H9 (cell line): ENCODE data around the gene RIMS1. TPM values are rescaled to one million over a fixed set of nuclear protein-coding genes. Genes with fewer than 3 reads are reported as not detected.

Source experiments
- DNase-seq: peaks from one replicate; pipeline ENCODE4 v3.0.0-alpha.2; 2017
- H2AFZ ChIP-seq: one replicate; pipeline ENCODE4 v1.6.1; 2013; ENCODE audit warnings: mild to moderate bottlenecking, low read length, control low read depth, moderate library complexity
- H2AK5ac ChIP-seq: 2 replicates; pipeline ENCODE4 v1.6.1; 2013; ENCODE audit warnings: low read length, control low read depth, mixed read lengths; ENCODE audit not compliant: insufficient read length
- H2BK120ac ChIP-seq: one replicate; pipeline ENCODE4 v1.6.1; 2013; ENCODE audit warnings: low read depth, mild to moderate bottlenecking, low read length, control low read depth, inconsistent platforms; ENCODE audit not compliant: poor library complexity, severe bottlenecking
- H2BK12ac ChIP-seq: 2 replicates; pipeline ENCODE4 v1.6.1; 2013; ENCODE audit warnings: low read length, control low read depth, mixed read lengths, low read depth; ENCODE audit not compliant: insufficient read length
- H2BK15ac ChIP-seq: 2 replicates; pipeline ENCODE4 v1.6.1; 2013; ENCODE audit warnings: low read depth, low read length, control low read depth
- H2BK20ac ChIP-seq: one replicate; pipeline ENCODE4 v1.6.1; 2013; ENCODE audit warnings: low read depth, mild to moderate bottlenecking, low read length, control low read depth, inconsistent platforms; ENCODE audit not compliant: poor library complexity, severe bottlenecking
- H2BK5ac ChIP-seq: 2 replicates; pipeline ENCODE4 v1.6.1; 2013; ENCODE audit warnings: low read length, control low read depth, mixed read lengths; ENCODE audit not compliant: insufficient read length
- H3K14ac ChIP-seq: 2 replicates; pipeline ENCODE4 v1.6.1; 2013; ENCODE audit warnings: low read length, control low read depth; ENCODE audit not compliant: insufficient read depth
- H3K18ac ChIP-seq: 2 replicates; pipeline ENCODE4 v1.6.1; 2013; ENCODE audit warnings: low read depth, mild to moderate bottlenecking, mixed read lengths, low read length, control low read depth; ENCODE audit not compliant: insufficient read length
- H3K23ac ChIP-seq: 2 replicates; pipeline ENCODE4 v1.6.1; 2013; ENCODE audit warnings: low read length, control low read depth, mixed read lengths, low read depth; ENCODE audit not compliant: insufficient read length
- H3K23me2 ChIP-seq: 2 replicates; pipeline ENCODE4 v1.6.1; 2013; ENCODE audit warnings: low read depth, mild to moderate bottlenecking, mixed read lengths, low read length, control low read depth; ENCODE audit not compliant: insufficient read length, poor library complexity, severe bottlenecking
- H3K27ac ChIP-seq: 2 replicates; pipeline ENCODE4 v1.5.1; 2013; ENCODE audit warnings: low read length, control low read depth, mixed read lengths, low read depth; ENCODE audit not compliant: insufficient read length
- H3K27me3 ChIP-seq: 2 replicates; pipeline ENCODE4 v1.6.1; 2013; ENCODE audit warnings: low read length, control low read depth, inconsistent platforms; ENCODE audit not compliant: insufficient read depth
- H3K4ac ChIP-seq: 2 replicates; pipeline ENCODE4 v1.6.1; 2013; ENCODE audit warnings: low read depth, mild to moderate bottlenecking, control low read depth, inconsistent platforms, low read length, moderate library complexity
- H3K4me1 ChIP-seq: 2 replicates; pipeline ENCODE4 v1.6.1; 2013; ENCODE audit warnings: low read length, control low read depth, inconsistent platforms; ENCODE audit not compliant: insufficient read depth
- H3K4me2 ChIP-seq: 2 replicates; pipeline ENCODE4 v1.6.1; 2013; ENCODE audit warnings: low read length, control low read depth, mixed read lengths; ENCODE audit not compliant: insufficient read length, insufficient read depth
- H3K56ac ChIP-seq: 2 replicates; pipeline ENCODE4 v1.6.1; 2013; ENCODE audit warnings: low read depth, mild to moderate bottlenecking, mixed read lengths, low read length, control low read depth; ENCODE audit not compliant: insufficient read length
- H3K79me1 ChIP-seq: 2 replicates; pipeline ENCODE4 v1.6.1; 2013; ENCODE audit warnings: low read depth, mild to moderate bottlenecking, moderate library complexity, low read length, control low read depth, inconsistent platforms; ENCODE audit not compliant: insufficient read depth, poor library complexity, severe bottlenecking
- H3K79me2 ChIP-seq: 2 replicates; pipeline ENCODE4 v1.6.1; 2013; ENCODE audit warnings: low read length, control low read depth, inconsistent platforms; ENCODE audit not compliant: insufficient read depth
- H3K9ac ChIP-seq: 2 replicates; pipeline ENCODE4 v1.6.1; 2013; ENCODE audit warnings: low read length, control low read depth, mixed read lengths; ENCODE audit not compliant: insufficient read length; ENCODE audit errors: extremely low read depth
- H3K9me3 ChIP-seq: one replicate; pipeline ENCODE4 v1.6.1; 2013; ENCODE audit warnings: low read depth, low read length, inconsistent platforms; ENCODE audit not compliant: control insufficient read depth
- H3T11ph ChIP-seq: one replicate; pipeline ENCODE4 v1.6.1; 2013; ENCODE audit warnings: mild to moderate bottlenecking, low read length, control low read depth, inconsistent platforms
- H4K20me1 ChIP-seq: one replicate; pipeline ENCODE4 v1.6.1; 2013; ENCODE audit not compliant: control insufficient read depth, insufficient read length, insufficient read depth
- H4K5ac ChIP-seq: 2 replicates; pipeline ENCODE4 v1.6.1; 2013; ENCODE audit warnings: low read depth, mild to moderate bottlenecking, mixed read lengths, low read length, control low read depth; ENCODE audit not compliant: insufficient read length
- H4K8ac ChIP-seq: replicated peaks from 2 replicates; pipeline ENCODE4 v1.6.1; 2013; ENCODE audit warnings: low read length, control low read depth, mixed read lengths, low read depth; ENCODE audit not compliant: insufficient read length
- H4K91ac ChIP-seq: 2 replicates; pipeline ENCODE4 v1.6.1; 2013; ENCODE audit warnings: low read depth, mild to moderate bottlenecking, moderate library complexity, mixed read lengths, low read length, control low read depth; ENCODE audit not compliant: insufficient read length
- H3K27ac Mint-ChIP-seq, 3 experiments: 2 replicates in 2 of 3; 3 replicates in 1 of 3; pipeline ENCODE4 v1.8.0; 2020 to 2021; ENCODE audit warnings: mixed read lengths in 3 of 3, mild to moderate bottlenecking in 1 of 3, moderate library complexity in 1 of 3
- H3K27me3 Mint-ChIP-seq: 2 replicates; pipeline ENCODE4 v1.8.0; 2021; ENCODE audit warnings: low read depth, mild to moderate bottlenecking, moderate library complexity, mixed read lengths
- H3K36me3 Mint-ChIP-seq, 3 experiments: 2 replicates in 2 of 3; 3 replicates in 1 of 3; pipeline ENCODE4 v1.8.0; 2020 to 2021; ENCODE audit warnings: low read depth in 3 of 3, mixed read lengths in 3 of 3; ENCODE audit not compliant: insufficient read depth in 1 of 3
- H3K4me1 Mint-ChIP-seq, 2 experiments: 2 replicates each; pipeline ENCODE4 v1.8.0; 2020; ENCODE audit warnings: mixed read lengths in 2 of 2
- H3K4me3 Mint-ChIP-seq, 2 experiments: 2 replicates in 1 of 2; 3 replicates in 1 of 2; pipeline ENCODE4 v1.8.0; 2020 to 2021; ENCODE audit warnings: mild to moderate bottlenecking in 2 of 2, mixed read lengths in 2 of 2, moderate library complexity in 1 of 2
- H3K9me3 Mint-ChIP-seq, 2 experiments: 2 replicates in 1 of 2; 3 replicates in 1 of 2; pipeline ENCODE4 v1.8.0; 2020; ENCODE audit warnings: mild to moderate bottlenecking in 2 of 2, mixed read lengths in 2 of 2, moderate library complexity in 1 of 2
- CTCF ChIP-seq: fragments of 200-600 bp; sonication (generic); conservative IDR thresholded peaks from 3 replicates; pipeline ENCODE4 v1.8.0; 2021; ENCODE audit warnings: antibody characterized with exemption, mild to moderate bottlenecking
- WGBS: extraction: QIAGEN DNeasy Blood & Tissue Kit; methylation state at CpG from one replicate; pipeline ENCODE4 v1.1.7; 2013; ENCODE audit warnings: missing lambda C conversion rate, low lambda C conversion rate, mixed read lengths; ENCODE audit not compliant: insufficient read length; ENCODE audit errors: extremely low coverage; 5-methylcytosine and 5-hydroxymethylcytosine counted together
- total RNA-seq: library from RNA; stranded (reverse); gene quantifications from 2 replicates; pipeline ENCODE4 v1.2.1, GENCODE V29; 2021

RIMS1 gene
- total RNA-seq, 1 experiment from 2014 or later: 0.83 TPM

GRCh38 chr6:72363844-72364740 is 477.7 kb downstream of the RIMS1 start:
- H2BK12ac ChIP-seq: no peak overlapping the region
- no peak overlapping the region for H2BK120ac ChIP-seq
- DNase-seq: no peak
- H3K4me3 Mint-ChIP-seq: no peak overlapping the region
- no peak overlapping the region for H3K14ac ChIP-seq
- no peak overlapping the region for H3K4ac ChIP-seq
- no peak overlapping the region for H2AK5ac ChIP-seq
- no peak overlapping the region; a peak in 1 of 7 replicates for H3K27ac Mint-ChIP-seq
- H3K4me1 Mint-ChIP-seq: no peaks in the 10 kb centered on the region; a peak in 1 of 4 replicates
- no peak overlapping the region for H2BK20ac ChIP-seq
- no peaks in the 10 kb centered on the region for H3K23me2 ChIP-seq
- no peaks in the 10 kb centered on the region for H3K79me2 ChIP-seq
- WGBS: no CpG with 5 or more reads among the region's 7 CpGs
- H3K4me1 ChIP-seq: no peaks in the 10 kb centered on the region
- no peak overlapping the region for H4K91ac ChIP-seq
- no peak overlapping the region for H4K5ac ChIP-seq
- no peaks in the 10 kb centered on the region for H3K9me3 Mint-ChIP-seq
- no peak overlapping the region for H2AFZ ChIP-seq
- no peaks in the 10 kb centered on the region for H3K9me3 ChIP-seq
- no peak overlapping the region for H2BK15ac ChIP-seq
- H3K4me2 ChIP-seq: no peak overlapping the region
- no peak for TF ChIP-seq CTCF
- no peak overlapping the region for H3T11ph ChIP-seq
- H2BK5ac ChIP-seq: no peak overlapping the region
- H3K36me3 Mint-ChIP-seq: no peaks in the 10 kb centered on the region
- no peak overlapping the region for H4K8ac ChIP-seq
- H4K20me1 ChIP-seq: no peaks in the 10 kb centered on the region
- no peak overlapping the region for H3K27ac ChIP-seq
- H3K79me1 ChIP-seq: no peaks in the 10 kb centered on the region
- H3K27me3 ChIP-seq: no peaks in the 10 kb centered on the region
- H3K27me3 Mint-ChIP-seq: peaks cover 1% of the 10 kb centered on the region; the same call in 1 of the 2 replicates
- H3K9ac ChIP-seq: no peak overlapping the region
- H3K56ac ChIP-seq: no peak overlapping the region
- no peak overlapping the region for H3K18ac ChIP-seq
- no peak overlapping the region for H3K23ac ChIP-seq
